Measurements from ENCODE around the gene ZNF281. TPM values are rescaled to one million over a fixed set of nuclear protein-coding genes. Genes with fewer than 3 reads are reported as not detected.

Gene ZNF281
- total RNA-seq, 1 experiment from 2014 or later, result 18.8 TPM

DNA sequence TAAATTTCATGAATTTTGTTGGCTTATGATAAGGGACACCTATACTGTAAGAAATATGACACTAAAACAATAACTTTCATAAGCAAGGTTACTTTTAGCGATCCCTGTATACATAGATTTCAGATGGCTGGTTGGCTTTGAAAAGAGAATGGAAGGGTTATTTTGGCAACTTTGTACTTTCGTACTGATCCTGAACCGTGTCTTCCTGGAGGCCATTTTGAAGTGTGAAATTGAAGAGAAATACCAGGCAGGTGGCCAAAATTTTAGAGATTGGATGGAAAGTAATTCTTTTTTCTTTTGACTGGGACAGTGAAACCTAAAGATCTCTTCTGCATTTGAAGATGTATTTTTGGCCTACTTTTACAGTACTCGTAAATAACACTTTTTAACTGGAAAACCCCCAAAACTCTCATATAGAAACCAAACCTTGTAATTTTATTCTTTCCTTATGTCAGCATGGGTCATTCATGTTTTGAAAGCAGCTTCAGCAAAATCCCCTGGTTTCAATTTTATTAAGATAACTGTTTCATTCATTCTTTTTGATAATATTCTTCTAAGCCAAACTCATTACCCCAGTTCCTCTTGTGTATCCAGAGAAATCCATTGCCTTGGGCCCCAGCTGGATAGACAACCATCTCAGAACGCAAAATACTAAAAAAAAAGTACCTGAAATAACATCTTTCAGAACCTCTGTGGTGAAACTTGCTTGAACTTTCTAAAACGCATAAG lies 38.4 kb upstream of the ZNF281 start:
- intact Hi-C loops (cut with micrococcal nuclease; ENCODE audit: unreplicated experiment), result no loop called here
- ChIA-PET CTCF (no interaction called here), POLR2A (ENCODE audit: unreplicated experiment) (no interaction called here)
- Histone ChIP-seq H3K4me3 (no peak overlapping the region), H4K20me1 (ENCODE audit: insufficient read depth) (no peaks in the 10 kb centered on the region), H3K4me2 (no peak overlapping the region), H3F3A (ENCODE audit: insufficient read depth, low read depth) (no peaks in the 10 kb centered on the region), H3K27ac (no peak overlapping the region), H2AFZ (no peak overlapping the region), H3K9me3 (ENCODE audit: insufficient read depth, low read depth) (no peaks in the 10 kb centered on the region), H3K9me2 (ENCODE audit: insufficient read depth) (no peaks in the 10 kb centered on the region), H3K36me3 (ENCODE audit: low read depth) (no peaks in the 10 kb centered on the region), H3K4me1 (replicated peaks; ENCODE audit: insufficient read depth) (0 out of 2 replicates have a peak, but pooled peaks cover 1% of the 10 kb centered on the region), H3K27me3 (ENCODE audit: insufficient read depth, low read depth) (no peaks in the 10 kb centered on the region), H3K79me2 (ENCODE audit: low read depth) (no peaks in the 10 kb centered on the region)
- DNase-seq, result no peak
- no peak for TF ChIP-seq EZH2 (IDR thresholded peaks at IDR 0.05; ENCODE audit: low read depth)
- TF ChIP-seq CTCF (conservative IDR thresholded peaks at IDR 0.05), result no peak
- no TSS peak for BruUV-seq (replicated peaks)

DNA sequence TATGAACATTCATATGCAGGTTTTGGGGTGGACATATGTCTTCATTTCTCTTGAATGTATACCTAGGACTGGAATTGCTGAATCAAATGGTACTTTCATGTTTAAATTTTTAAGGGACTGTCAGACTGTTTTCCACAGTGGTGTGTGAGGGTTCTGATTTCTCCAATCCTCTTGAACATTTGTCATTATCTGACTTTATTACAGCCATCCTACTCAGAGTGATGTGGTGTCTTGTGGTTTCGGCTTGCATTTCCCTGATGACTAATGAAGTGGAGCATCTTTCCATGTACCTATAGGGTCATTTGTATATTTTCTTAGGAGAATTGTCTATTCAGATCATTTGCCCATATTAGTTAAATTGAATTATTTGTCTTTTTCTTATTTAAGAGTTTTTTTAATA lies 35.4 kb upstream of the ZNF281 start:
- POLR2A ChIA-PET (ENCODE audit: unreplicated experiment), result no interaction called here
- H3K4me2 ChIP-seq, result no peak overlapping the region

DNA sequence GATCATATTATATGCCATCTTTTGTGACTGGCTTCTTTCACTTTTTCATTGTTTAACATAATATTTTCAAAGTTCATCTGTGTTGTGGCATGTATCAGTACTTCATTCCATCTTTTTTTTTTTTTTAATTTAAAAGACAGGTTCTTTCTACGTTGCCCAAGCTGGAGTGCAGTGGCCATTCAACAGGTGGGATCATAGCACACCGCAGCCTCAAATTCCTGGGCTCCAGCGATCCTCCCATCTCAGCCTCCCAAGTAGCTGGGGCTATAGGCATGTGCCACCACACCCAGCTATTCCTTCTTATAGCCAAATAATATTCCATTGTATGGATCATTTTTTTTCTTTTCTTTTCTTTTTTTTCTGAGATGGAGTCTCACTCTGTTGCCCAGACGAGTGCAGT lies 34.6 kb upstream of the ZNF281 start:
- no peaks in the 10 kb centered on the region for H3K36me3 ChIP-seq (ENCODE audit: low read depth)
- no peak overlapping the region for H2AFZ ChIP-seq
- peaks cover 6% of the 10 kb centered on the region; the same call in 1 of the 2 replicates for H3K4me1 ChIP-seq (replicated peaks; ENCODE audit: insufficient read depth)
- H3K4me3 ChIP-seq, result no peak overlapping the region
- ChIA-PET CTCF (no interaction called here), POLR2A (ENCODE audit: unreplicated experiment) (no interaction called here)
- H4K20me1 ChIP-seq (ENCODE audit: insufficient read depth), result no peaks in the 10 kb centered on the region
- no TSS peak for BruUV-seq (replicated peaks)
- H3K79me2 ChIP-seq (ENCODE audit: low read depth), result no peaks in the 10 kb centered on the region
- no peak overlapping the region for H3K4me2 ChIP-seq
- TF ChIP-seq EZH2 (IDR thresholded peaks at IDR 0.05; ENCODE audit: low read depth) (no peak), CTCF (conservative IDR thresholded peaks at IDR 0.05) (no peak)
- no peak for DNase-seq
- no peaks in the 10 kb centered on the region for H3F3A ChIP-seq (ENCODE audit: insufficient read depth, low read depth)
- no peaks in the 10 kb centered on the region for H3K27me3 ChIP-seq (ENCODE audit: insufficient read depth, low read depth)
- intact Hi-C loops (cut with micrococcal nuclease; ENCODE audit: unreplicated experiment), result no loop called here
- no peaks in the 10 kb centered on the region for H3K9me3 ChIP-seq (ENCODE audit: insufficient read depth, low read depth)
- H3K27ac ChIP-seq, result no peak overlapping the region
- H3K9me2 ChIP-seq (ENCODE audit: insufficient read depth), result no peaks in the 10 kb centered on the region

More for the DNA sequence above, 35.4 kb upstream of the ZNF281 start:
- CTCF ChIA-PET, result no interaction called here
- peaks cover 6% of the 10 kb centered on the region; the same call in 1 of the 2 replicates for H3K4me1 ChIP-seq (replicated peaks; ENCODE audit: insufficient read depth)
- intact Hi-C loops (cut with micrococcal nuclease; ENCODE audit: unreplicated experiment), result no loop called here
- no peak overlapping the region for H2AFZ ChIP-seq
- no peak for DNase-seq
- H3K4me3 ChIP-seq, result no peak overlapping the region
- H3K9me2 ChIP-seq (ENCODE audit: insufficient read depth), result no peaks in the 10 kb centered on the region
- no TSS peak for BruUV-seq (replicated peaks)
- H3K9me3 ChIP-seq (ENCODE audit: insufficient read depth, low read depth), result no peaks in the 10 kb centered on the region
- no peaks in the 10 kb centered on the region for H3K36me3 ChIP-seq (ENCODE audit: low read depth)
- H3K27me3 ChIP-seq (ENCODE audit: insufficient read depth, low read depth), result no peaks in the 10 kb centered on the region
- H3K79me2 ChIP-seq (ENCODE audit: low read depth), result no peaks in the 10 kb centered on the region
- H3K27ac ChIP-seq, result no peak overlapping the region
- TF ChIP-seq CTCF (conservative IDR thresholded peaks at IDR 0.05) (no peak), EZH2 (IDR thresholded peaks at IDR 0.05; ENCODE audit: low read depth) (no peak)
- H4K20me1 ChIP-seq (ENCODE audit: insufficient read depth), result no peaks in the 10 kb centered on the region
- H3F3A ChIP-seq (ENCODE audit: insufficient read depth, low read depth), result no peaks in the 10 kb centered on the region

Measured in PC-9 (cell line).